ENCODE results near the gene CHRM5.
"Not testable (repeated sequence)": the region's sequence is repeated elsewhere in the genome, so short reads cannot be mapped to it uniquely, and the experiment has no call there.

Gene CHRM5

GRCh38 chr15:33987444-33987843, 19.1 kb downstream of the CHRM5 start:
- Histone ChIP-seq H3K79me2 (ENCODE audit: control insufficient read depth, insufficient read depth, low read length, unreplicated experiment) (no peaks in the 10 kb centered on the region), H3K4me1 (ENCODE audit: control insufficient read depth, insufficient read depth, low read length, unreplicated experiment) (peaks cover 13% of the 10 kb centered on the region), H3K36me3 (ENCODE audit: insufficient read depth, low read length) (no peaks in the 10 kb centered on the region), H3K4me3 (ENCODE audit: low read depth, low read length) (no peak overlapping the region), H3K27ac (ENCODE audit: low read depth, low read length) (no peak overlapping the region), H2AFZ (ENCODE audit: low read length, unreplicated experiment) (no peak overlapping the region), H3K27me3 (ENCODE audit: insufficient read depth, low read length) (no peaks in the 10 kb centered on the region)

GRCh38 chr15:33988384-33988783, 20.1 kb downstream of the CHRM5 start:
- H2AFZ ChIP-seq (ENCODE audit: low read length, unreplicated experiment) = no peak overlapping the region
- H3K79me2 ChIP-seq (ENCODE audit: control insufficient read depth, insufficient read depth, low read length, unreplicated experiment) = no peaks in the 10 kb centered on the region

GRCh38 chr15:33994005-33994615, 25.8 kb downstream of the CHRM5 start:
- no peak overlapping the region for H2AFZ ChIP-seq (ENCODE audit: low read length, unreplicated experiment)
- no peaks in the 10 kb centered on the region for H3K27me3 ChIP-seq (ENCODE audit: insufficient read depth, low read length)
- no peaks in the 10 kb centered on the region for H3K4me1 ChIP-seq (ENCODE audit: control insufficient read depth, insufficient read depth, low read length, unreplicated experiment)
- no peaks in the 10 kb centered on the region for H3K79me2 ChIP-seq (ENCODE audit: control insufficient read depth, insufficient read depth, low read length, unreplicated experiment)
- no peaks in the 10 kb centered on the region for H3K36me3 ChIP-seq (ENCODE audit: insufficient read depth, low read length)
- H3K27ac ChIP-seq (ENCODE audit: low read depth, low read length) = no peak overlapping the region
- H3K4me3 ChIP-seq (ENCODE audit: low read depth, low read length) = no peak overlapping the region

More at GRCh38 chr15:33988384-33988783, 20.1 kb downstream of the CHRM5 start:
- H3K4me3 ChIP-seq (ENCODE audit: low read depth, low read length) = no peak overlapping the region
- H3K4me1 ChIP-seq (ENCODE audit: control insufficient read depth, insufficient read depth, low read length, unreplicated experiment) = peaks cover 13% of the 10 kb centered on the region
- no peak overlapping the region for H3K27ac ChIP-seq (ENCODE audit: low read depth, low read length)
- H3K27me3 ChIP-seq (ENCODE audit: insufficient read depth, low read length) = no peaks in the 10 kb centered on the region
- no peaks in the 10 kb centered on the region for H3K36me3 ChIP-seq (ENCODE audit: insufficient read depth, low read length)

GRCh38 chr15:33995666-33996065, 27.4 kb downstream of the CHRM5 start:
- not testable (repeated sequence) for H3K4me3 ChIP-seq (ENCODE audit: low read depth, low read length); H2AFZ ChIP-seq (ENCODE audit: low read length, unreplicated experiment); H3K27ac ChIP-seq (ENCODE audit: low read depth, low read length); H3K36me3 ChIP-seq (ENCODE audit: insufficient read depth, low read length); H3K27me3 ChIP-seq (ENCODE audit: insufficient read depth, low read length); H3K79me2 ChIP-seq (ENCODE audit: control insufficient read depth, insufficient read depth, low read length, unreplicated experiment); H3K4me1 ChIP-seq (ENCODE audit: control insufficient read depth, insufficient read depth, low read length, unreplicated experiment)

GRCh38 chr15:34001536-34001935, 33.2 kb downstream of the CHRM5 start:
- H2AFZ ChIP-seq (ENCODE audit: low read length, unreplicated experiment) = no peak overlapping the region
- no peaks in the 10 kb centered on the region for H3K79me2 ChIP-seq (ENCODE audit: control insufficient read depth, insufficient read depth, low read length, unreplicated experiment)
- no peaks in the 10 kb centered on the region for H3K36me3 ChIP-seq (ENCODE audit: insufficient read depth, low read length)
- no peaks in the 10 kb centered on the region for H3K4me1 ChIP-seq (ENCODE audit: control insufficient read depth, insufficient read depth, low read length, unreplicated experiment)
- no peak overlapping the region for H3K4me3 ChIP-seq (ENCODE audit: low read depth, low read length)
- H3K27me3 ChIP-seq (ENCODE audit: insufficient read depth, low read length) = no peaks in the 10 kb centered on the region
- no peak overlapping the region for H3K27ac ChIP-seq (ENCODE audit: low read depth, low read length)

DNA sequence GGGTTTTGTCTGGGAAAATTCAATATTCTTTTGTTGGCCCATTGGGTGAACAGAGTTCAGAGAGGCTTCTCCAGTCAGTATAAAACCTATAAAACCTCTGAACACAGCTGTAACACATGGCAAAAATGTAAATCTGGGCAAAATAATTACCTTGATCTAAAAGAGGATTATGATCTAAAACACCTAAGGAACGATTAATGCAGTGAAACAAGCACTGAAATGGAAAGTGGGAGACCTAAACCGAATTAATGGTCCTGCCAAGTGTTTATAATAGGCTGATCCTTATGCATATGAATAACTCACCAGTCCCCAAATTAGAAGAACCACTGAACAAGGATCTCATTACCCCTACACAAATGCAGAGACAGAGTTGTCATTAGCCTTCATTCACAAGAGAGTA, 38.1 kb downstream of the CHRM5 start:
- Histone ChIP-seq H2AFZ (ENCODE audit: low read length, unreplicated experiment) (no peak overlapping the region), H3K27me3 (ENCODE audit: insufficient read depth, low read length) (no peaks in the 10 kb centered on the region)

DNA sequence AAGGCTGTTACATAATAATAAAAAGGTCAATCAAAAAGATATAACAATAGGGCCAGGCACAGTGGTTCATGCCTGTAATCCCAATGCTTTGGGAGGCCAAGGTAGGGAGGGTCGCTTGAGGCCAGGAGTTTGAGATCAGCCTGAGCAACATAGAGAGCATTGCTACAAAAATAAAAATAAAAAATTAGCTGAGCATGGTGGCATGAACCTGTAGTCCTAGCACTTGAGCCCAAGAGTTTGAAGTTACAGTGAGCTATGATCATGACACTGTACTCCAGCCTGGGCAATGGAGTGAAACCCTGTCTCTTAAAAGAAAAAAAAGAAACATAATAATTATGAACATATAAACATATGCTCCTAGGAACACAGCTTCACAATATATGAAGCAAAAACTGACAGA, 41.4 kb downstream of the CHRM5 start:
- Histone ChIP-seq H3K36me3 (ENCODE audit: insufficient read depth, low read length) (no peaks in the 10 kb centered on the region), H3K27me3 (ENCODE audit: insufficient read depth, low read length) (no peaks in the 10 kb centered on the region), H3K4me1 (ENCODE audit: control insufficient read depth, insufficient read depth, low read length, unreplicated experiment) (no peaks in the 10 kb centered on the region), H2AFZ (ENCODE audit: low read length, unreplicated experiment) (no peak overlapping the region), H3K27ac (ENCODE audit: low read depth, low read length) (no peak overlapping the region), H3K79me2 (ENCODE audit: control insufficient read depth, insufficient read depth, low read length, unreplicated experiment) (no peaks in the 10 kb centered on the region), H3K4me3 (ENCODE audit: low read depth, low read length) (no peak overlapping the region)

More for the DNA sequence above, 38.1 kb downstream of the CHRM5 start:
- H3K27ac ChIP-seq (ENCODE audit: low read depth, low read length) = no peak overlapping the region
- H3K4me1 ChIP-seq (ENCODE audit: control insufficient read depth, insufficient read depth, low read length, unreplicated experiment) = no peaks in the 10 kb centered on the region
- no peaks in the 10 kb centered on the region for H3K36me3 ChIP-seq (ENCODE audit: insufficient read depth, low read length)
- H3K79me2 ChIP-seq (ENCODE audit: control insufficient read depth, insufficient read depth, low read length, unreplicated experiment) = no peaks in the 10 kb centered on the region
- no peak overlapping the region for H3K4me3 ChIP-seq (ENCODE audit: low read depth, low read length)

- no peaks in the 10 kb centered on the region for H3K27me3 ChIP-seq (ENCODE audit: insufficient read depth, low read length)
- H3K4me3 ChIP-seq (ENCODE audit: low read depth, low read length) = no peak overlapping the region
- no peak overlapping the region for H2AFZ ChIP-seq (ENCODE audit: low read length, unreplicated experiment)
- H3K4me1 ChIP-seq (ENCODE audit: control insufficient read depth, insufficient read depth, low read length, unreplicated experiment) = no peaks in the 10 kb centered on the region
- no peak overlapping the region for H3K27ac ChIP-seq (ENCODE audit: low read depth, low read length)
- no peaks in the 10 kb centered on the region for H3K79me2 ChIP-seq (ENCODE audit: control insufficient read depth, insufficient read depth, low read length, unreplicated experiment)
- no peaks in the 10 kb centered on the region for H3K36me3 ChIP-seq (ENCODE audit: insufficient read depth, low read length)
Observed at GRCh38 chr15:34010921-34011320, 42.6 kb downstream of the CHRM5 start.

DNA sequence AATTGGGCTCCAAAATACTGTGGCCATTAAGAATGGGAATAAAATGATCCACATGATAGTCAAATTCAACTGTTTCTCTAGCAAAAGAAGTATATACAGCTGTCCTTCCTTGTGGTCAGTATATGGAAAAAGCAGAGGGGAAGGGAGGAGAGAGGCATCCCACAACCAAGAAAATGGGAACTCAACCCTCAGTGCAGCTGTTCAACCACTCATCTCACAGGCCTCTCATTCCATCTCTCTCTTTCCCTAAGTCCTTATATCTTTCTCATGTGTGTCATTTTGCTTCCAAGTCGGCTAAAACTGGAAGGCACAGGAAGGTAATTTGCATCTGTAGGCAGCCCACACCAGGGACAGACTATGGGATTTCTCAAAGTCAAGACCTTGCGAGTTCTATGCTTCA, 43.2 kb downstream of the CHRM5 start:
- Histone ChIP-seq H3K36me3 (ENCODE audit: insufficient read depth, low read length) (no peaks in the 10 kb centered on the region), H3K4me3 (ENCODE audit: low read depth, low read length) (no peak overlapping the region), H3K4me1 (ENCODE audit: control insufficient read depth, insufficient read depth, low read length, unreplicated experiment) (no peaks in the 10 kb centered on the region), H3K27me3 (ENCODE audit: insufficient read depth, low read length) (no peaks in the 10 kb centered on the region), H3K27ac (ENCODE audit: low read depth, low read length) (no peak overlapping the region), H2AFZ (ENCODE audit: low read length, unreplicated experiment) (no peak overlapping the region), H3K79me2 (ENCODE audit: control insufficient read depth, insufficient read depth, low read length, unreplicated experiment) (no peaks in the 10 kb centered on the region)

GRCh38 chr15:34012461-34013028, 44.2 kb downstream of the CHRM5 start:
- no peaks in the 10 kb centered on the region for H3K27me3 ChIP-seq (ENCODE audit: insufficient read depth, low read length)
- H2AFZ ChIP-seq (ENCODE audit: low read length, unreplicated experiment) = no peak overlapping the region
- no peaks in the 10 kb centered on the region for H3K36me3 ChIP-seq (ENCODE audit: insufficient read depth, low read length)
- no peak overlapping the region for H3K27ac ChIP-seq (ENCODE audit: low read depth, low read length)
- no peaks in the 10 kb centered on the region for H3K79me2 ChIP-seq (ENCODE audit: control insufficient read depth, insufficient read depth, low read length, unreplicated experiment)
- H3K4me3 ChIP-seq (ENCODE audit: low read depth, low read length) = no peak overlapping the region
- no peaks in the 10 kb centered on the region for H3K4me1 ChIP-seq (ENCODE audit: control insufficient read depth, insufficient read depth, low read length, unreplicated experiment)

DNA sequence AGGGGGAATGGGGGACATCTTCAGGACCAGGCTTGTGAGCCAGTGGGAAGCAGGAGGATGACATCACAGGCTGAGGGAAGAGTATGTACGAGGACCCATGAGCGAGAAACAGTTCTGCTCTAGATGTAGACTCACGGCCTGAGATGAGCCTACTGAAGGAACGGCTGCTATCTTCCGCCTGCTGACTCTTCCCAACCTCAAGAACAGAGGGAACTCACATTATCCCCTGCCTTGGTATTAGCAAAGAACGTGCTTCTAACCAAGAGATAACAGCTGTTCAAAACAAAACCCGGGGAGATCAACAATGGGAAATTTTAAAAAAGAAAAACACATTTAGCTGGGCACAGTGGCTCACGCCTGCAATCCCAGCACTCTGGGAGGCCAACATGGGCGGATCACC, 45.4 kb downstream of the CHRM5 start:
- Histone ChIP-seq H3K4me3 (ENCODE audit: low read depth, low read length) (no peak overlapping the region), H2AFZ (ENCODE audit: low read length, unreplicated experiment) (no peak overlapping the region), H3K4me1 (ENCODE audit: control insufficient read depth, insufficient read depth, low read length, unreplicated experiment) (no peaks in the 10 kb centered on the region), H3K36me3 (ENCODE audit: insufficient read depth, low read length) (peaks cover 1% of the 10 kb centered on the region; the same call in 1 of the 2 replicates), H3K27me3 (ENCODE audit: insufficient read depth, low read length) (no peaks in the 10 kb centered on the region), H3K79me2 (ENCODE audit: control insufficient read depth, insufficient read depth, low read length, unreplicated experiment) (no peaks in the 10 kb centered on the region), H3K27ac (ENCODE audit: low read depth, low read length) (no peak overlapping the region)

Data from ACC112 (cell line).